Immature natural killer cell (primary cell): ENCODE measurements around the gene GLDN. TPM values are rescaled to one million over a fixed set of nuclear protein-coding genes. Genes with fewer than 3 reads are reported as not detected.

Experiments
- DNase-seq, 3 donors: peaks; one replicate each; pipeline ENCODE4 v3.0.0; 2022; ENCODE audit warnings: mixed read lengths in 1 of 3
- H3K27ac Mint-ChIP-seq, 6 donors: one replicate each; pipeline ENCODE4 v1.8.0; 2020; ENCODE audit warnings: mixed read lengths in 6 of 6, mild to moderate bottlenecking in 5 of 6, inconsistent platforms in 4 of 6, moderate library complexity in 3 of 6
- H3K27me3 Mint-ChIP-seq, 3 donors: one replicate each; pipeline ENCODE4 v1.8.0; 2020 to 2021; ENCODE audit warnings: low read depth in 3 of 3, mild to moderate bottlenecking in 3 of 3, mixed read lengths in 3 of 3, moderate library complexity in 3 of 3, inconsistent platforms in 1 of 3
- H3K36me3 Mint-ChIP-seq, 3 donors: one replicate each; pipeline ENCODE4 v1.8.0; 2020; ENCODE audit warnings: mixed read lengths in 3 of 3, inconsistent platforms in 2 of 3, mild to moderate bottlenecking in 2 of 3
- H3K4me1 Mint-ChIP-seq, 2 donors: one replicate each; pipeline ENCODE4 v1.8.0; 2020; ENCODE audit warnings: inconsistent platforms in 2 of 2, mild to moderate bottlenecking in 2 of 2, mixed read lengths in 2 of 2, moderate library complexity in 1 of 2
- H3K4me3 Mint-ChIP-seq, 5 donors: one replicate each; pipeline ENCODE4 v1.8.0; 2020; ENCODE audit warnings: mild to moderate bottlenecking in 5 of 5, mixed read lengths in 5 of 5, inconsistent platforms in 3 of 5, moderate library complexity in 3 of 5
- H3K9me3 Mint-ChIP-seq, 6 donors: one replicate each; pipeline ENCODE4 v1.8.0; 2020; ENCODE audit warnings: mild to moderate bottlenecking in 6 of 6, mixed read lengths in 6 of 6, inconsistent platforms in 4 of 6, moderate library complexity in 3 of 6
- polyA plus RNA-seq, 3 donors: library from polyadenylated mRNA; unstranded; fragments of 300-500 nt; fragmentation: Illumina TruSeq; gene quantifications; one replicate each; pipeline ENCODE4 v1.2.3, GENCODE V29; 2021

GLDN gene
- polyA plus RNA-seq, 3 donors from 2014 or later = not detected

GRCh38 chr15:51332206-51333147, 9.0 kb upstream of the GLDN start:
- no peaks in the 10 kb centered on the region for H3K36me3 Mint-ChIP-seq
- H3K4me3 Mint-ChIP-seq = no peak overlapping the region
- H3K9me3 Mint-ChIP-seq = peaks cover 0 to 1% (median 0%) of the 10 kb centered on the region in 6 donors
- DNase-seq = no peak
- H3K4me1 Mint-ChIP-seq = no peaks in the 10 kb centered on the region
- H3K27ac Mint-ChIP-seq = no peak overlapping the region
- peaks cover 3 to 5% (median 4%) of the 10 kb centered on the region in 3 donors for H3K27me3 Mint-ChIP-seq

- Mint-ChIP-seq H3K9me3 (peaks cover 0 to 1% (median 0%) of the 10 kb centered on the region in 6 donors), H3K27ac (no peak overlapping the region)
These were observed 7.9 kb upstream of the GLDN start for GRCh38 chr15:51333571-51333970.

GRCh38 chr15:51334011-51334451, 7.4 kb upstream of the GLDN start:
- no peak overlapping the region for H3K4me3 Mint-ChIP-seq
- peaks cover 3 to 4% (median 4%) of the 10 kb centered on the region in 3 donors for H3K27me3 Mint-ChIP-seq
- no peak overlapping the region for H3K27ac Mint-ChIP-seq
- DNase-seq = no peak
- H3K36me3 Mint-ChIP-seq = no peaks in the 10 kb centered on the region
- H3K9me3 Mint-ChIP-seq = peaks cover 0 to 1% (median 0%) of the 10 kb centered on the region in 6 donors
- H3K4me1 Mint-ChIP-seq = no peaks in the 10 kb centered on the region

More at GRCh38 chr15:51333571-51333970, 7.9 kb upstream of the GLDN start:
- no peak overlapping the region for H3K4me3 Mint-ChIP-seq
- DNase-seq = no peak
- no peaks in the 10 kb centered on the region for H3K4me1 Mint-ChIP-seq
- peaks cover 3 to 7% (median 4%) of the 10 kb centered on the region in 3 donors for H3K27me3 Mint-ChIP-seq
- H3K36me3 Mint-ChIP-seq = no peaks in the 10 kb centered on the region

GRCh38 chr15:51335087-51335486, 6.4 kb upstream of the GLDN start:
- H3K9me3 Mint-ChIP-seq = no peaks in the 10 kb centered on the region
- peaks cover 0 to 4% (median 3%) of the 10 kb centered on the region in 3 donors for H3K27me3 Mint-ChIP-seq
- H3K4me3 Mint-ChIP-seq = no peak overlapping the region
- no peaks in the 10 kb centered on the region for H3K4me1 Mint-ChIP-seq
- H3K36me3 Mint-ChIP-seq = no peaks in the 10 kb centered on the region
- DNase-seq = no peak
- no peak overlapping the region for H3K27ac Mint-ChIP-seq

GRCh38 chr15:51335538-51336410, 5.7 kb upstream of the GLDN start:
- Mint-ChIP-seq H3K36me3 (no peaks in the 10 kb centered on the region), H3K27ac (no peak overlapping the region), H3K4me1 (no peaks in the 10 kb centered on the region), H3K27me3 (peaks cover 0 to 4% (median 3%) of the 10 kb centered on the region in 3 donors), H3K4me3 (no peak overlapping the region), H3K9me3 (no peaks in the 10 kb centered on the region)
- no peak for DNase-seq

- Mint-ChIP-seq H3K27ac (no peak within 1 kb of the TSS), H3K4me3 (no peak within 1 kb of the TSS)
These were observed 3.0 kb upstream of the GLDN start, which contains the start of gene CYP19A1 for GRCh38 chr15:51338496-51338895. Gene CYP19A1, minus strand, starts transcription at chr15:51338596. Its CDS starts 95,684 bp downstream, at chr15:51242912.

GRCh38 chr15:51342227-51342999, 958 bp downstream of the GLDN start:
- peaks cover 0 to 4% (median 3%) of the 10 kb centered on the region in 3 donors for H3K27me3 Mint-ChIP-seq
- no peak for DNase-seq
- H3K27ac Mint-ChIP-seq = no peak overlapping the region
- no peaks in the 10 kb centered on the region for H3K36me3 Mint-ChIP-seq
- H3K4me3 Mint-ChIP-seq = no peak overlapping the region
- no peaks in the 10 kb centered on the region for H3K9me3 Mint-ChIP-seq
- no peaks in the 10 kb centered on the region for H3K4me1 Mint-ChIP-seq

More at GRCh38 chr15:51338496-51338895, 3.0 kb upstream of the GLDN start, which contains the start of gene CYP19A1:
- H3K9me3 Mint-ChIP-seq = no peaks in the 10 kb centered on the region
- H3K27me3 Mint-ChIP-seq = peaks cover 0 to 4% (median 3%) of the 10 kb centered on the region in 3 donors
- H3K4me1 Mint-ChIP-seq = no peaks in the 10 kb centered on the region
- no peak for DNase-seq
- H3K36me3 Mint-ChIP-seq = no peaks in the 10 kb centered on the region

GRCh38 chr15:51343466-51343865, 2.0 kb downstream of the GLDN start:
- no peaks in the 10 kb centered on the region for H3K4me1 Mint-ChIP-seq
- H3K27ac Mint-ChIP-seq = no peak overlapping the region
- no peaks in the 10 kb centered on the region for H3K9me3 Mint-ChIP-seq
- H3K36me3 Mint-ChIP-seq = no peaks in the 10 kb centered on the region
- H3K27me3 Mint-ChIP-seq = peaks cover 0 to 3% (median 2%) of the 10 kb centered on the region in 3 donors
- no peak for DNase-seq
- H3K4me3 Mint-ChIP-seq = no peak overlapping the region

GRCh38 chr15:51346136-51346535, 4.7 kb downstream of the GLDN start:
- H3K4me1 Mint-ChIP-seq = no peaks in the 10 kb centered on the region
- H3K9me3 Mint-ChIP-seq = no peaks in the 10 kb centered on the region
- H3K27me3 Mint-ChIP-seq = peaks cover 0 to 3% (median 2%) of the 10 kb centered on the region in 3 donors
- no peak overlapping the region for H3K27ac Mint-ChIP-seq
- DNase-seq = no peak
- no peaks in the 10 kb centered on the region for H3K36me3 Mint-ChIP-seq
- no peak overlapping the region for H3K4me3 Mint-ChIP-seq

GRCh38 chr15:51348688-51349087, 7.2 kb downstream of the GLDN start:
- H3K4me1 Mint-ChIP-seq = no peaks in the 10 kb centered on the region
- peaks cover 0 to 1% (median 0%) of the 10 kb centered on the region in 6 donors for H3K9me3 Mint-ChIP-seq
- H3K27me3 Mint-ChIP-seq = peaks cover 1 to 3% (median 2%) of the 10 kb centered on the region in 3 donors
- H3K36me3 Mint-ChIP-seq = no peaks in the 10 kb centered on the region
- H3K4me3 Mint-ChIP-seq = no peak overlapping the region
- no peak overlapping the region for H3K27ac Mint-ChIP-seq
- DNase-seq = no peak

- DNase-seq = no peak
- Mint-ChIP-seq H3K9me3 (peaks cover 0 to 2% (median 0%) of the 10 kb centered on the region in 6 donors), H3K4me3 (no peak overlapping the region), H3K27me3 (peaks cover 2 to 3% (median 2%) of the 10 kb centered on the region in 3 donors), H3K4me1 (no peaks in the 10 kb centered on the region), H3K36me3 (peaks cover 0 to under 1% (median 0%) of the 10 kb centered on the region in 3 donors), H3K27ac (no peak overlapping the region)
These were observed 7.8 kb downstream of the GLDN start for GRCh38 chr15:51349156-51349844.

- H3K4me1 Mint-ChIP-seq = no peaks in the 10 kb centered on the region
- H3K9me3 Mint-ChIP-seq = peaks cover 0 to 4% (median 0%) of the 10 kb centered on the region in 6 donors
- H3K36me3 Mint-ChIP-seq = peaks cover 0 to 3% (median 0%) of the 10 kb centered on the region in 3 donors
- H3K4me3 Mint-ChIP-seq = no peak overlapping the region
- no peak for DNase-seq
- no peak overlapping the region for H3K27ac Mint-ChIP-seq
- H3K27me3 Mint-ChIP-seq = peaks cover 2 to 6% (median 3%) of the 10 kb centered on the region in 3 donors
These were observed 9.3 kb downstream of the GLDN start for GRCh38 chr15:51350723-51351122.
